AG10803 (cell line): ENCODE measurements around the gene SSR1.

ENCODE experiments used
- DNase-seq: peaks from one replicate; pipeline ENCODE4 v3.0.0; 2010; ENCODE audit warnings: low read depth
- H3K4me3 ChIP-seq: 2 replicates; pipeline ENCODE4 v1.5.1; 2011; ENCODE audit warnings: mild to moderate bottlenecking, low read length, control low read depth
- TF ChIP-seq, protein P1 (sequence below): conservative IDR thresholded peaks from 2 replicates; pipeline ENCODE4 v1.5.1; 2011; ENCODE audit warnings: mild to moderate bottlenecking, low read length, control low read depth, inconsistent platforms

Gene SSR1

DNA sequence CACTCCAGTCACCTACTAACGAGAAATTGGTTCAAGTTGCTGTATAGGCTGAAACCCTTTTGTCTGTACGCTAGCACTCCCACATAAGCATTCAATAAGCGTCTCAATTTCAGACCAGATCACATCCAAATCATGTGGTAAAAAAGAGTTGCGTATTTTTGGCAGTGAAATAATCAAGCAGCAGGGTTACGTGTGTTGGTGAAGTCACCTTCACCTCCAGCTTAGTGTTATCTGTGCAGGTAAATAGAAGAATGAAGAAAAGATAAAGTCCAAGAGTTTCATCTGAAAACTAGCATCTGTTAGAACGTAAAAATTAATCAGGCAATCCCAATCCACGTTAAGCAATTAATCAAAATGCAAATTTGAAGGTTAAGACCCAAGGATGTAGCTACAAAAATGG, 11.3 kb downstream of the SSR1 start:
- DNase-seq = no peak
- H3K4me3 ChIP-seq = no peak overlapping the region
- TF ChIP-seq, protein P1, sequence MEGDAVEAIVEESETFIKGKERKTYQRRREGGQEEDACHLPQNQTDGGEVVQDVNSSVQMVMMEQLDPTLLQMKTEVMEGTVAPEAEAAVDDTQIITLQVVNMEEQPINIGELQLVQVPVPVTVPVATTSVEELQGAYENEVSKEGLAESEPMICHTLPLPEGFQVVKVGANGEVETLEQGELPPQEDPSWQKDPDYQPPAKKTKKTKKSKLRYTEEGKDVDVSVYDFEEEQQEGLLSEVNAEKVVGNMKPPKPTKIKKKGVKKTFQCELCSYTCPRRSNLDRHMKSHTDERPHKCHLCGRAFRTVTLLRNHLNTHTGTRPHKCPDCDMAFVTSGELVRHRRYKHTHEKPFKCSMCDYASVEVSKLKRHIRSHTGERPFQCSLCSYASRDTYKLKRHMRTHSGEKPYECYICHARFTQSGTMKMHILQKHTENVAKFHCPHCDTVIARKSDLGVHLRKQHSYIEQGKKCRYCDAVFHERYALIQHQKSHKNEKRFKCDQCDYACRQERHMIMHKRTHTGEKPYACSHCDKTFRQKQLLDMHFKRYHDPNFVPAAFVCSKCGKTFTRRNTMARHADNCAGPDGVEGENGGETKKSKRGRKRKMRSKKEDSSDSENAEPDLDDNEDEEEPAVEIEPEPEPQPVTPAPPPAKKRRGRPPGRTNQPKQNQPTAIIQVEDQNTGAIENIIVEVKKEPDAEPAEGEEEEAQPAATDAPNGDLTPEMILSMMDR = no peak

DNA sequence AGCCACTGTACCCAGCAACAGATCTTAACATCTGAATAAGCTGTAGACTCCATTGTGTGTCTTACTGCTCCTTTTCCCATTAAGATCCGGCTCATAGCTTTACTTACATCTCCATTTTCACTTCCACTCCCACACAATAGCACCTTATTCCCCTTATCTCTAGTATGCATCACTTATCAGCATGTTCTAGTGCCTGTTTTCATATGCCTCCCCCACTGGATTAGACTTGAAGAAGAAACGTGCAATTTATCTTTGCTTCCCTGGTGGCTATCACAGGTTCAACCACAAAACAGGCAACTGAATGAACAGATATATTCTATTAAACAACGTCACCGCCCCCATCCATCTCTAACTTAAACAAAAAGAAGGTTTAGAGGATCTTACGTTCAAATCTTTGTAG, 12.1 kb downstream of the SSR1 start:
- TF ChIP-seq, protein P1 = no peak
- no peak for DNase-seq
- H3K4me3 ChIP-seq = no peak overlapping the region

DNA sequence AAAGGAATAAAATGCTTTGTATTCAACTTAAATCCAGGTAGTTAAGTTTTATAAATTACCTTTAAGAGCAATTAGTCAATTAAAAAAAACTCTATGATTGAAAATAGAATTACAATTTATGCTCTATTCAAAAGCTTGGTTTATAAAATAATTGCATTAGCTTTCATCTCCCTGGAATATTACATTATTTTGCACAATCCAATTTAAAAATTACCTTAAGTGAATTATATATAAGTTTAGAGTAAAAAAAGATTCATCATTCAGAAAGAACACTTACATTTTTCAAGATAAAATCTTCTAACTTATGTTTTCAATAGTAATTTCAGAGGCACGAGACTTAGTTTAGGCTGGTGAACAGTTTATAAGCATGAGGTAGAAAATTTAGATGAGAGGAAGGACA, 14.9 kb downstream of the SSR1 start:
- no peak overlapping the region for H3K4me3 ChIP-seq
- TF ChIP-seq, protein P1 = no peak
- DNase-seq = no peak

DNA sequence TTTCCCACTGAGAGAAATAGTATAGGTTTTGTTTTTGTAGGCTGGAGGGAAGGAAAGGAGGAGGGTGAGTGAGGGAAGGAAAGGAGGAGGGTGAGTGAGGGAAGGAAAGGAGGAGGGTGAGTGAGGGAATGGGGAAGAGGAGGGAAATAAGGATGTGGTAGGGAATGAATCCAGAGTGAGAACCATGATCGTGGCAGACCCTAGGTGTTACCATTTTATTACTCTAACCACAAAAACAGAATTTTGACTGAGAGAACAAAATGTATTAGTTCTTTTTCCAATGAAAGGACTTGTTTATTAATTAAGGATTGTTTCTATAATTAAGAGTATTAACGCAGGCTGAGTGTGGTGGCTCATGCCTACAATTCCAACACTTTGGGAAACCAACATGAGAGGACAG, 16.4 kb downstream of the SSR1 start:
- DNase-seq = no peak
- H3K4me3 ChIP-seq = no peak overlapping the region
- TF ChIP-seq, protein P1 = no peak

DNA sequence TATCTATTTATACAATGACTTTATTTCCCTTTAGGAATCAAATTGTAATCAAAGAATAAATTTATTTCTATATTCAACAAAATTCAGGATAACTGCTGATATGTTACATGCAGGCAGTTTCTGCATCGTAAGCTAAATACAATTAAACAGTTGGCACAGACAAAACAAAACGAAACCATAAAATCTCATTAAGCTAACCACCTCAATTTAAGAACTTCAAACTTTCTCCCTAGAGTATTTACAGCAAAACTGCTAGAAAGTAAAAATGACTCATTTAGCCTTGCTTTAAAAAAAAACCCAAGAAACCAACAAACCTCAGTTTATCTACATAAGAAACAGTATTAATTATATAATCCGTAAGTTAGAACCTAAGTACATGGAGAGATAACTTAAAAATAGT, 17.1 kb downstream of the SSR1 start:
- TF ChIP-seq, protein P1 = no peak
- no peak overlapping the region for H3K4me3 ChIP-seq
- DNase-seq = no peak

DNA sequence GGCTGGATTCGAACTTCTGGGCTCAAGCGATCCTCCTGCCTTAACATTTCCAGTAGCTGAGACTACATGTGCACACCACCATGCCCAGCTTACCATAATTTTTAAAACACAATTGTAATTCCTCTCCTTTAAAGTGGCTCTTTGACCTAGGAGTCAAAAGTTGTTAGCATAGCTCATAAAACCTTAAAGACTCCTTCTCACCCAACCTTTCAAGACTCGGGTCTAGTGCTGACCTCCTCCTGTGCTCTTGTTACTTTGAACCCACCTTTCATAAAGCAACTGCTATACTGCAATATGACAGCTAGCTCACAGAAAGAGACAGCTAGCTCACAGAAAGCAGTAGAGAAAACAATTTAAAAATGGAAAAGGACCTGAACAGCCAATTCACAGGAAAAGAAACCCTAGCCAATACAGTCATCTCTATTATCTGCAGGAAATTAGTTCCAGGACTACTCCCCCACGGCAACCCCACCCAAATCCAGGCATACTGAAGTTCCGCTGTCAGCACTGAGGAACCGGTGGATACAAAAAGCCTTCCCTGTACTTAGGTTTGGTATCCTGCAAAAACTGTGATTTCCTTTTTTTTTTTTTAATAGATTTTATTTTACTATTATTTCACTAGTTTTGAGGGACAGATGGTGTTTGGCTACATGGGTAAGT, 20.3 kb downstream of the SSR1 start:
- no peak overlapping the region for H3K4me3 ChIP-seq
- peak; percentile 25 for DNase-seq
- TF ChIP-seq, protein P1 = no peak

DNA sequence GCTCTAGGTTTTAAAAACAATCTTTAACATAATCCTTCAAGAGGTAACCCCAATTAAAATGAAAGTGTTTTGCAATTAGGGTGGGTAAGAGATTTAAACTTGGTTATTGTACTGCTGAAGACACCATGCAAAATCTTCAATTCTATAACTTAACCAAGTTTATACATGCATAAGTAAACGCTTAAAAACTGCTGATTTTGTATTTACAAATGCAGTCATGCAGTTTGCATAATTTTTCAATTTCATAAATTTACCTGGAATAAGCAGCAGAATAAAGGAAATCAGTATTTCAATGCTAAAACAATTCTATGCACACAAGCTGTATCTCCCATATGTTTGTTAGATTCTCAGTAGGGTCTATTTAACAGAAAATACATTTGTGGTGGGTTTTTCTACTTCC, 22.9 kb downstream of the SSR1 start:
- DNase-seq = no peak
- TF ChIP-seq, protein P1 = no peak
- H3K4me3 ChIP-seq = no peak overlapping the region
